ENCODE measurements around the gene C10orf67.

GRCh38 chr10:23362879-23363792 lies 18.5 kb upstream of the C10orf67 start:
- TF ChIP-seq CTCF (conservative IDR thresholded peaks at IDR 0.05 in 1 of 2, IDR thresholded peaks at IDR 0.05 in 1 of 2; ENCODE audit: extremely low read depth in 1 of 2, insufficient read depth in 1 of 2, low read depth in 1 of 2, low read length in 2 of 2) (no peak), EZH2 (IDR thresholded peaks at IDR 0.05; ENCODE audit: borderline replicate concordance, low read length) (no peak)

Data from mammary epithelial cell (primary cell).